IMR-90 (cell line): ENCODE data around the gene LRP1B. TPM values are rescaled to one million over a fixed set of nuclear protein-coding genes. Genes with fewer than 3 reads are reported as not detected.

Source experiments
- ATAC-seq: fragments of 200-7000 bp; cut with Tn5 transposase; 2 replicates; pipeline ENCODE4 v1.9.1; 2020; ENCODE audit warnings: low read depth, mild to moderate bottlenecking, moderate library complexity
- BruUV-seq: library from RNA; stranded (reverse); fragments of 400-500 nt; replicated peaks from 2 replicates; lab custom pipeline; 2021; lab: Mats Ljungman, UMichigan
- CTCF ChIA-PET: fragments of 300-600 bp; formaldehyde crosslinking; extraction: SDS; loops from one replicate; lab custom pipeline; 2021; ENCODE audit warnings: antibody characterized with exemption; lab: Yijun Ruan, JAX
- POLR2A ChIA-PET: fragments of 300-600 bp; sonication (Branson Sonifier 250); formaldehyde crosslinking; loops from one replicate; lab custom pipeline; 2022; ENCODE audit warnings: antibody characterized with exemption; ENCODE audit not compliant: unreplicated experiment; lab: Charles Lee
- DNase-seq: peaks from one replicate; pipeline ENCODE4 v3.0.0; 2013
- H2AFZ ChIP-seq: replicated peaks from 2 replicates; pipeline ENCODE3; 2013; ENCODE audit warnings: low read length, mild to moderate bottlenecking; ENCODE audit not compliant: poor library complexity
- H2AK5ac ChIP-seq: 2 replicates; pipeline ENCODE4 v1.6.1; 2013; ENCODE audit warnings: low read depth, low read length, inconsistent platforms
- H2AK9ac ChIP-seq: replicated peaks from 2 replicates; pipeline ENCODE3; 2013; ENCODE audit warnings: mild to moderate bottlenecking, low read depth, low read length, moderate library complexity; ENCODE audit not compliant: poor library complexity
- H2BK120ac ChIP-seq: 2 replicates; pipeline ENCODE4 v1.6.1; 2013; ENCODE audit warnings: low read depth, low read length, inconsistent platforms
- H2BK15ac ChIP-seq: 3 replicates; pipeline ENCODE4 v1.6.1; 2013; ENCODE audit warnings: low read depth, low read length, inconsistent platforms
- H2BK20ac ChIP-seq: 2 replicates; pipeline ENCODE4 v1.6.1; 2013; ENCODE audit warnings: low read depth, mild to moderate bottlenecking, inconsistent platforms, low read length, moderate library complexity
- H2BK5ac ChIP-seq: 2 replicates; pipeline ENCODE4 v1.6.1; 2013; ENCODE audit warnings: mild to moderate bottlenecking, low read depth, low read length, inconsistent platforms; ENCODE audit not compliant: poor library complexity, severe bottlenecking
- H3K14ac ChIP-seq: replicated peaks from 2 replicates; pipeline ENCODE4 v1.6.1; 2013; ENCODE audit warnings: low read depth, low read length, inconsistent platforms
- H3K18ac ChIP-seq: 2 replicates; pipeline ENCODE4 v1.6.1; 2013; ENCODE audit warnings: low read depth, low read length, control low read depth
- H3K23ac ChIP-seq: 2 replicates; pipeline ENCODE4 v1.6.1; 2013; ENCODE audit warnings: low read depth, low read length, inconsistent platforms
- H3K27ac ChIP-seq: 2 replicates; pipeline ENCODE4 v1.5.1; 2013; ENCODE audit warnings: mild to moderate bottlenecking, control low read depth, low read length; ENCODE audit not compliant: insufficient read depth
- H3K27me3 ChIP-seq: 2 replicates; pipeline ENCODE4 v1.6.1; 2013; ENCODE audit warnings: low read length; ENCODE audit not compliant: control insufficient read depth, insufficient read depth
- H3K36me3 ChIP-seq: 2 replicates; pipeline ENCODE4 v1.6.1; 2013; ENCODE audit warnings: low read length, mixed read lengths; ENCODE audit not compliant: control insufficient read depth, insufficient read depth
- H3K4ac ChIP-seq: 2 replicates; pipeline ENCODE4 v1.6.1; 2013; ENCODE audit warnings: low read depth, low read length, inconsistent platforms
- H3K4me1 ChIP-seq: 2 replicates; pipeline ENCODE4 v1.6.1; 2013; ENCODE audit warnings: low read length, mixed read lengths; ENCODE audit not compliant: control insufficient read depth, insufficient read depth
- H3K4me2 ChIP-seq: 2 replicates; pipeline ENCODE4 v1.6.1; 2013; ENCODE audit warnings: low read depth, mild to moderate bottlenecking, control low read depth, low read length, moderate library complexity
- H3K4me3 ChIP-seq: 2 replicates; pipeline ENCODE4 v1.5.1; 2013; ENCODE audit warnings: low read depth, mild to moderate bottlenecking, control low read depth, low read length, moderate library complexity; ENCODE audit not compliant: insufficient read depth
- H3K56ac ChIP-seq: 2 replicates; pipeline ENCODE4 v1.6.1; 2013; ENCODE audit warnings: low read length, inconsistent platforms; ENCODE audit not compliant: insufficient read depth; ENCODE audit errors: extremely low read depth
- H3K79me1 ChIP-seq, 2 experiments: 2 replicates each; pipeline ENCODE4 v1.6.1; 2013; ENCODE audit warnings: low read length in 2 of 2, inconsistent platforms in 1 of 2, low read depth in 1 of 2
- H3K9ac ChIP-seq: 2 replicates; pipeline ENCODE4 v1.6.1; 2013; ENCODE audit warnings: low read depth, low read length, control low read depth
- H3K9me1 ChIP-seq: 2 replicates; pipeline ENCODE4 v1.6.1; 2013; ENCODE audit warnings: low read length, inconsistent platforms; ENCODE audit not compliant: insufficient read depth
- H3K9me3 ChIP-seq: 2 replicates; pipeline ENCODE4 v1.6.1; 2013; ENCODE audit warnings: low read length; ENCODE audit not compliant: control insufficient read depth, insufficient read depth
- H4K20me1 ChIP-seq: 2 replicates; pipeline ENCODE4 v1.6.1; 2013; ENCODE audit warnings: low read length, inconsistent platforms; ENCODE audit not compliant: insufficient read depth
- H4K5ac ChIP-seq: 2 replicates; pipeline ENCODE4 v1.6.1; 2013; ENCODE audit warnings: mild to moderate bottlenecking, low read depth, low read length, control low read depth
- H4K8ac ChIP-seq, 2 experiments: 2 replicates each; pipeline ENCODE4 v1.6.1; 2013; ENCODE audit warnings: low read depth in 2 of 2, low read length in 2 of 2, control low read depth in 1 of 2, inconsistent platforms in 1 of 2
- H4K91ac ChIP-seq: 2 replicates; pipeline ENCODE4 v1.6.1; 2013; ENCODE audit warnings: low read depth, low read length, inconsistent platforms; ENCODE audit not compliant: insufficient read depth
- CHD1 ChIP-seq: IDR thresholded peaks from 2 replicates; pipeline ENCODE4 v1.6.1; 2012; ENCODE audit warnings: low read depth, low read length, improper control_type of control experiment
- CTCF ChIP-seq: conservative IDR thresholded peaks from 2 replicates; pipeline ENCODE4 v1.5.1; 2012; ENCODE audit warnings: mild to moderate bottlenecking, low read depth, low read length, improper control_type of control experiment
- FOS ChIP-seq: fragments of 150-350 bp; IDR thresholded peaks from 2 replicates; pipeline ENCODE4 v1.6.1; 2016; ENCODE audit warnings: low read depth, low read length
- MAZ ChIP-seq: IDR thresholded peaks from 2 replicates; pipeline ENCODE4 v1.6.1; 2012; ENCODE audit warnings: low read depth, mild to moderate bottlenecking, low read length, improper control_type of control experiment, moderate library complexity, borderline replicate concordance
- NFE2L2 ChIP-seq: fragments of 150-350 bp; IDR thresholded peaks from 2 replicates; pipeline ENCODE4 v1.6.1; 2016; ENCODE audit warnings: low read depth, mild to moderate bottlenecking, low read length
- SMC3 ChIP-seq: fragments of 150-350 bp; IDR thresholded peaks from 2 replicates; pipeline ENCODE4 v1.6.1; 2016; ENCODE audit warnings: low read depth, mild to moderate bottlenecking, antibody characterized with exemption, low read length, moderate library complexity
- dilution Hi-C: fragments of 300-500 bp; cut with HindIII; formaldehyde crosslinking; loops from one replicate; pipeline ENCODE4 v1.14.3; 2018; ENCODE audit warnings: low sequenced_read_pairs; ENCODE audit not compliant: unreplicated experiment
- in situ Hi-C: fragments of 300-500 bp; cut with MboI; formaldehyde crosslinking; loops from 3 replicates; pipeline ENCODE4 v1.14.3; 2019; ENCODE audit warnings: low sequenced_read_pairs, inconsistent platforms, mixed read lengths
- intact Hi-C: fragments of 100-400 bp; cut with micrococcal nuclease; formaldehyde crosslinking; loops from 2 replicates; pipeline ENCODE4 v1.10.0; 2022
- polyA plus RNA-seq, 3 experiments: library from polyadenylated mRNA; depleted of rRNA; stranded (reverse); fragments of >200 nt; gene quantifications; 2 replicates each; pipeline ENCODE4 v1.2.3, GENCODE V29; 2012; ENCODE audit warnings: low replicate concordance in 1 of 3
- total RNA-seq: library from RNA; depleted of rRNA; stranded (reverse); fragments of >200 nt; gene quantifications from 2 replicates; pipeline ENCODE4 v1.2.3, GENCODE V29; 2012

LRP1B gene
- total and polyA plus RNA-seq, 2 of the 4 experiments (the other 2 are of a cell fraction): under 0.01 to 0.02 TPM

GRCh38 chr2:141523199-141523598 is 607.6 kb downstream of the LRP1B start:
- no peak overlapping the region for H2BK5ac ChIP-seq
- H4K8ac ChIP-seq: no peak overlapping the region
- in situ Hi-C loops: no loop called here
- H3K27ac ChIP-seq: no peak overlapping the region
- no peak overlapping the region for H3K9ac ChIP-seq
- no peak overlapping the region for H3K23ac ChIP-seq
- no peaks in the 10 kb centered on the region for H3K4me1 ChIP-seq
- no peak overlapping the region for H3K4me2 ChIP-seq
- intact Hi-C loops: no loop called here
- no peak overlapping the region for H2BK120ac ChIP-seq
- no peak for DNase-seq
- H2BK15ac ChIP-seq: no peak overlapping the region
- no peak overlapping the region for H4K91ac ChIP-seq
- ATAC-seq: no peak
- H2BK20ac ChIP-seq: no peak overlapping the region
- no peak for TF ChIP-seq NFE2L2
- no peak for TF ChIP-seq MAZ
- no peak for TF ChIP-seq FOS
- no peak for TF ChIP-seq SMC3
- no peak for TF ChIP-seq CHD1
- no peak for TF ChIP-seq CTCF
- no peaks in the 10 kb centered on the region for H3K36me3 ChIP-seq
- H3K4me3 ChIP-seq: no peak overlapping the region
- no peaks in the 10 kb centered on the region for H3K9me1 ChIP-seq
- no peak overlapping the region for H2AFZ ChIP-seq
- H4K5ac ChIP-seq: no peak overlapping the region
- no peaks in the 10 kb centered on the region for H4K20me1 ChIP-seq
- no peaks in the 10 kb centered on the region for H3K9me3 ChIP-seq
- H3K18ac ChIP-seq: no peak overlapping the region
- no peak overlapping the region for H3K14ac ChIP-seq
- no peaks in the 10 kb centered on the region for H3K27me3 ChIP-seq
- no TSS peak for BruUV-seq
- CTCF ChIA-PET: no interaction called here
- POLR2A ChIA-PET: no interaction called here
- no peak overlapping the region for H3K4ac ChIP-seq
- H3K79me1 ChIP-seq: no peaks in the 10 kb centered on the region
- no peak overlapping the region for H2AK5ac ChIP-seq
- no peak overlapping the region for H2AK9ac ChIP-seq
- no peak overlapping the region for H3K56ac ChIP-seq
- dilution Hi-C loops: no loop called here
